GM23248 (cell line): ENCODE measurements around the gene ZNF35. TPM values are rescaled to one million over a fixed set of nuclear protein-coding genes. Genes with fewer than 3 reads are reported as not detected.

Experiments used
- DNase-seq: peaks from one replicate; pipeline ENCODE4 v3.0.0-alpha.2; 2015
- H2AFZ ChIP-seq: fragments of 200-600 bp; sonication (generic); 2 replicates; pipeline ENCODE4 v1.6.1; 2016; ENCODE audit warnings: antibody characterized with exemption
- H3F3A ChIP-seq: fragments of 200-600 bp; sonication (generic); 2 replicates; pipeline ENCODE4 v1.6.1; 2016; ENCODE audit warnings: mild to moderate bottlenecking, antibody characterized with exemption, mixed run types; ENCODE audit not compliant: insufficient read depth
- H3K27ac ChIP-seq: fragments of 200-600 bp; sonication (generic); 2 replicates; pipeline ENCODE4 v1.5.1; 2016; ENCODE audit warnings: mild to moderate bottlenecking
- H3K27me3 ChIP-seq: fragments of 200-600 bp; sonication (generic); replicated peaks from 2 replicates; pipeline ENCODE4 v1.6.1; 2016; ENCODE audit warnings: mild to moderate bottlenecking; ENCODE audit not compliant: insufficient read depth
- H3K36me3 ChIP-seq: fragments of 200-600 bp; sonication (generic); 2 replicates; pipeline ENCODE4 v1.6.1; 2016; ENCODE audit warnings: low read depth, mild to moderate bottlenecking
- H3K4me1 ChIP-seq: fragments of 200-600 bp; sonication (generic); 2 replicates; pipeline ENCODE4 v1.6.1; 2016; ENCODE audit warnings: mild to moderate bottlenecking; ENCODE audit not compliant: insufficient read depth
- H3K4me2 ChIP-seq: fragments of 200-600 bp; sonication (generic); one replicate; pipeline ENCODE4 v1.6.1; 2016; ENCODE audit warnings: mild to moderate bottlenecking; ENCODE audit not compliant: unreplicated experiment
- H3K4me3 ChIP-seq: fragments of 200-600 bp; sonication (generic); 2 replicates; pipeline ENCODE4 v1.5.1; 2016; ENCODE audit warnings: mild to moderate bottlenecking
- H3K79me2 ChIP-seq: fragments of 200-600 bp; sonication (generic); 2 replicates; pipeline ENCODE4 v1.6.1; 2016; ENCODE audit warnings: mild to moderate bottlenecking; ENCODE audit not compliant: insufficient read depth
- H3K9ac ChIP-seq: fragments of 200-600 bp; sonication (generic); 2 replicates; pipeline ENCODE4 v1.6.1; 2016; ENCODE audit warnings: mild to moderate bottlenecking
- H3K9me2 ChIP-seq: fragments of 200-600 bp; sonication (generic); 2 replicates; pipeline ENCODE4 v1.6.1; 2016; ENCODE audit warnings: mixed run types, mild to moderate bottlenecking, moderate library complexity; ENCODE audit not compliant: insufficient read depth
- H3K9me3 ChIP-seq: fragments of 200-600 bp; sonication (generic); one replicate; pipeline ENCODE4 v1.6.1; 2017; ENCODE audit warnings: low read depth
- H4K20me1 ChIP-seq: fragments of 200-600 bp; sonication (generic); 2 replicates; pipeline ENCODE4 v1.6.0; 2016; ENCODE audit not compliant: insufficient read depth
- EZH2 ChIP-seq: fragments of 200-600 bp; sonication (generic); IDR thresholded peaks from 2 replicates; pipeline ENCODE4 v1.6.1; 2018; ENCODE audit warnings: antibody characterized with exemption, mild to moderate bottlenecking; ENCODE audit not compliant: insufficient read depth, poor library complexity, severe bottlenecking
- EZH2phosphoT487 ChIP-seq: fragments of 200-600 bp; sonication (generic); IDR thresholded peaks from 2 replicates; pipeline ENCODE4 v1.6.1; 2018; ENCODE audit warnings: antibody characterized with exemption, moderate library complexity, mild to moderate bottlenecking, low read depth; ENCODE audit not compliant: insufficient read depth
- WGBS, 2 experiments: methylation state at CpG; one replicate each; pipeline ENCODE4 v1.1.6; 2015 to 2017; ENCODE audit warnings: low lambda C conversion rate in 2 of 2, low coverage in 1 of 2; ENCODE audit errors: missing lambda C conversion rate in 2 of 2; 5-methylcytosine and 5-hydroxymethylcytosine counted together
- in situ Hi-C: fragments of 300-500 bp; cut with MboI; formaldehyde crosslinking; loops from 2 replicates; pipeline ENCODE4 v1.15.0; 2020
- polyA plus RNA-seq: library from polyadenylated mRNA; unstranded; fragments of >200 nt; fragmentation: Nextera tagmentation; extraction: Ambion mirVana; gene quantifications from 2 replicates; pipeline ENCODE4 v1.2.1, GENCODE V29; 2016
- total RNA-seq: library from RNA; depleted of rRNA; stranded (reverse); fragments of >200 nt; shearing (Covaris generic); gene quantifications from 2 replicates; pipeline ENCODE4 v1.2.3, GENCODE V29; 2014

ZNF35 gene
- total and polyA plus RNA-seq, 2 experiments from 2014 or later = 4.3 to 7.3 TPM

- H2AFZ ChIP-seq = peak overlapping the region; percentile 94
- no peaks in the 10 kb centered on the region for H3K9me2 ChIP-seq
- DNase-seq = no peak
- WGBS, 2 experiments = 98 to 100% methylated on average over 1 of the region's 1 CpG
- H3K27me3 ChIP-seq = no peaks in the 10 kb centered on the region
- H3K9me3 ChIP-seq = no peaks in the 10 kb centered on the region
- peak overlapping the region; percentile 87 for H3K4me2 ChIP-seq
- peak overlapping the region; percentile 95 for H3K4me3 ChIP-seq
- H3K9ac ChIP-seq = peak overlapping the region; percentile 97
- in situ Hi-C loops = no loop called here
- H3K4me1 ChIP-seq = no peaks in the 10 kb centered on the region; the same call in 1 of the 2 replicates
- peaks cover 66% of the 10 kb centered on the region for H3K79me2 ChIP-seq
- no peak for TF ChIP-seq EZH2phosphoT487
- TF ChIP-seq EZH2 = no peak
- peaks cover 33% of the 10 kb centered on the region for H3K36me3 ChIP-seq
- H4K20me1 ChIP-seq = no peaks in the 10 kb centered on the region
- peak overlapping the region; percentile 77; the same call in 1 of the 2 replicates for H3K27ac ChIP-seq
- H3F3A ChIP-seq = peaks cover 26% of the 10 kb centered on the region; the same call in 1 of the 2 replicates
These were observed 761 bp upstream of the ZNF35 start for GRCh38 chr3:44647771-44648170.

- Histone ChIP-seq H2AFZ (no peak overlapping the region), H3K4me1 (no peaks in the 10 kb centered on the region; the same call in 1 of the 2 replicates), H4K20me1 (no peaks in the 10 kb centered on the region), H3F3A (peaks cover 26% of the 10 kb centered on the region; the same call in 1 of the 2 replicates), H3K9ac (peak overlapping the region; percentile 97), H3K27ac (no peak overlapping the region), H3K79me2 (peaks cover 73% of the 10 kb centered on the region), H3K27me3 (no peaks in the 10 kb centered on the region), H3K9me3 (no peaks in the 10 kb centered on the region), H3K9me2 (no peaks in the 10 kb centered on the region), H3K36me3 (peaks cover 29% of the 10 kb centered on the region), H3K4me3 (peak overlapping the region; percentile 95), H3K4me2 (peak overlapping the region; percentile 87)
- 91 to 98% methylated on average over 1 of the region's 1 CpG for WGBS, 2 experiments
- DNase-seq = no peak
- TF ChIP-seq EZH2phosphoT487 (no peak), EZH2 (no peak)
- in situ Hi-C loops = no loop called here
These were observed 1.2 kb downstream of the ZNF35 start for GRCh38 chr3:44649709-44650108.

DNA sequence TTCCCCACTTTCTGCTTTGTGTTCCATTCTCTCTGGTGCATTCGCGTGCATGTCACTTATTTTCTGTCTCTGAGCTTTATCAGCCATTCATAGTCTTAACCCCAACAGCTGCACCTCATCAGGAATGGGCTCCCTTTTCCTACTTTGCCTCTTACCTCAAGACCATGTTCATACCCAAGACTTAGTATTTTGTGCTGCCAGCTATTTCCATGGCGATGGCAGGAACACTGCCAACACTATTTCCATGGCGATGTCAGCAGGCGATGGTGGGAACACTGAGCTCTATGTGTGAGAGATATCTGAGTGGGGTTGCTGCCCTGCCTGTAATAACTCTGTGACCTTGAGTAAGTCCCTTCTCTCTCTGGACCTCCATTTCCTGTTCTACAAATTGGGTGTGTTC, 5.5 kb downstream of the ZNF35 start:
- Histone ChIP-seq H4K20me1 (no peaks in the 10 kb centered on the region), H2AFZ (no peak overlapping the region), H3K9me2 (no peaks in the 10 kb centered on the region), H3K4me1 (no peaks in the 10 kb centered on the region; the same call in 1 of the 2 replicates), H3K4me2 (no peak overlapping the region), H3K4me3 (no peak overlapping the region), H3K27ac (no peak overlapping the region), H3K79me2 (peaks cover 77% of the 10 kb centered on the region), H3K9ac (no peak overlapping the region), H3K36me3 (peaks cover 59% of the 10 kb centered on the region), H3K9me3 (no peaks in the 10 kb centered on the region), H3K27me3 (no peaks in the 10 kb centered on the region), H3F3A (no peaks in the 10 kb centered on the region)
- TF ChIP-seq EZH2 (no peak), EZH2phosphoT487 (no peak)
- 99% methylated on average over 5 of the region's 5 CpGs for WGBS, 2 experiments
- in situ Hi-C loops = no loop called here
- no peak for DNase-seq

- in situ Hi-C loops = no loop called here
- Histone ChIP-seq H3K79me2 (peaks cover 34% of the 10 kb centered on the region), H3K9ac (no peak overlapping the region), H4K20me1 (no peaks in the 10 kb centered on the region), H3K4me1 (no peaks in the 10 kb centered on the region), H3F3A (no peaks in the 10 kb centered on the region), H3K27ac (no peak overlapping the region), H3K36me3 (peaks cover 51% of the 10 kb centered on the region), H3K9me3 (no peaks in the 10 kb centered on the region), H2AFZ (no peak overlapping the region), H3K4me2 (no peak overlapping the region), H3K9me2 (no peaks in the 10 kb centered on the region), H3K4me3 (no peak overlapping the region), H3K27me3 (no peaks in the 10 kb centered on the region)
- no peak for DNase-seq
- 98 to 100% methylated on average over 7 of the region's 7 CpGs for WGBS, 2 experiments
- TF ChIP-seq EZH2 (no peak), EZH2phosphoT487 (no peak)
These were observed 10.5 kb downstream of the ZNF35 start for GRCh38 chr3:44659015-44659414.

GRCh38 chr3:44659434-44659833, 10.9 kb downstream of the ZNF35 start:
- H3K27me3 ChIP-seq = no peaks in the 10 kb centered on the region
- H3K79me2 ChIP-seq = peaks cover 30% of the 10 kb centered on the region
- TF ChIP-seq EZH2phosphoT487 = no peak
- TF ChIP-seq EZH2 = no peak
- H3K27ac ChIP-seq = no peak overlapping the region
- no peak overlapping the region for H3K4me3 ChIP-seq
- no peak overlapping the region for H3K4me2 ChIP-seq
- no peaks in the 10 kb centered on the region for H3F3A ChIP-seq
- no peaks in the 10 kb centered on the region for H3K9me2 ChIP-seq
- no peak for DNase-seq
- no peaks in the 10 kb centered on the region for H3K9me3 ChIP-seq
- no peak overlapping the region for H2AFZ ChIP-seq
- no peaks in the 10 kb centered on the region for H3K4me1 ChIP-seq
- in situ Hi-C loops = no loop called here
- peaks cover 51% of the 10 kb centered on the region for H3K36me3 ChIP-seq
- H4K20me1 ChIP-seq = no peaks in the 10 kb centered on the region
- 96 to 99% methylated on average over 6 of the region's 6 CpGs for WGBS, 2 experiments
- H3K9ac ChIP-seq = no peak overlapping the region
